Right renal cortex interstitium (tissue), 3 donors: ENCODE measurements around the gene SINHCAF. TPM values are rescaled to one million over a fixed set of nuclear protein-coding genes. Genes with fewer than 3 reads are reported as not detected.

Experiments
- DNase-seq, 3 donors: peaks; one replicate each; pipeline ENCODE4 v3.0.0-alpha.2; 2013; ENCODE audit warnings: low read depth in 3 of 3, low spot score in 2 of 3
- polyA plus RNA-seq, 3 donors: library from polyadenylated mRNA; unstranded; fragments of 120-200 nt; gene quantifications; one replicate each; pipeline ENCODE4 v1.2.1, GENCODE V29; 2013; ENCODE audit not compliant: insufficient read length in 3 of 3

SINHCAF gene
- polyA plus RNA-seq, 3 donors: 255 to 297 (median 295) TPM

DNA sequence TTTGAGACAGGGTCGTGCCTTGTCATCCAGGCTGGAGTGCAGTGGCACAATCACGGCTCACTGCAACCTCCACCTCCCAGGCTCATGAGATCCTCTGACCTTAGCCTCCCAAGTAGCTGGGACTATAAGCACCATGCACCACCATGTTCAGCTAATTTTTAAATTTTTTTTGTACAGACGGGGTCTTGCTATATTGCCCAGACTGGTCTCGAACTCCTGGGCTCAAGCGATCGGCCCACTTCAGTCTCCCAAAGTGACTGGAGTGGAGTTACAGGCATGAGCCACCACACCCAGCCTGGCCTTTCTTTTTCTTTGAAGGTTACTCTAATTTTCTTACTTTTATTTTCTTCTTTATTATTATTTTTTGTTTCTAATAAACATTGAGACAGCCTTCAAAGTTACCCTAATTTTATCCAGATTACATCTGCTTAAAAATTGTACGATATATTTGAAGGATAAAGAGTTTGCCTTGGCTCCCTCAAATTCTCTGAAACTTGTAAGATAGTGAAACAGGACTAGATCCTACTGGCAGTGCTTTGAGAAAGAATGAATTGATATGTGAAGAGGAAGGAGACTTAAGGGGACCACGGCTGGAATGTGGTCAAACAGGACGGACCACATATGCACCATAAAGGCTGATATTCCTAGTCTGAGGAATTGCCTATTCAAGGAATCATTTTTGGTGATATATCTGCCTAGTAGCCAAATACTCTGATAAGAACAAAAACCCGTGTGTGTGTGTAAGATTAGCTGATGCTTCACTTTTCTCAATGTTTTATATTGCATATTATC, 14.1 kb upstream of the SINHCAF start:
- DNase-seq: no peak

DNA sequence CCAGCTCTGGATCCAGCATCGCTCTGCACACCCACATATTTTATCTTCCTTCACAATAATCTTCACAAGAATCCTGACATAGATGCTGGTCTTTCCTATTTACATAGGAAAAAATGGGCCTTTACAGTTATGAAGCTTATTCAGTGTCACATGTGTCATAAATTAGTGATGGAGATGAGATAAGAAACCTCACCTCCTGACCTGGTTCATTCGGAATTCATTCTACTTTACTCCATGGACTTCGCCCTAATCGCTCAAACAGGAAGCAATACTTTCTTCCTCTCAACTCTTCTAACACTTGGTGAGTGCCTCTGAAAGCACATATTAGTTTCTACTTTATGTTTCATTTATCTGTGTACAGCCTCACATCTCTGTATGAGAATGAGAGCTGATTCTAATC, 12.0 kb upstream of the SINHCAF start:
- DNase-seq: no peak

DNA sequence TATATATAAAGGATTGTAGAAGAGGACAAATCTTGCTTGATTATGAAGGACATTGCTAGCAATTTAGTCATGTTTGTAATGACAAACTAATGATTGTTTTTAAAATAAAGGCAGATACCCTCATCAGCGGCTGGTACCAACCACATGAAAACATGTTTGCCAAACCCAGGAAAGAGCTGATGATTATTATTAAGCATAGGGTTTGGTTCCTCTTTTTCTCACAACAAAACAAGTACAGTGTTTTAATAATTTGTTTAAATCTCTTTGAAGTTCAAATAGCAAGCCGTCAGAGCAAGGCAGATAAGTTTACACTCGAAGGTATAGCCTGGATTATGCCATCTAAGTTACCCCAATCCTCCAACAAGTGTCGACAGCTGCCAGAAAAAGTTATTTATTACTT, 5.3 kb upstream of the SINHCAF start:
- no peak for DNase-seq

DNA sequence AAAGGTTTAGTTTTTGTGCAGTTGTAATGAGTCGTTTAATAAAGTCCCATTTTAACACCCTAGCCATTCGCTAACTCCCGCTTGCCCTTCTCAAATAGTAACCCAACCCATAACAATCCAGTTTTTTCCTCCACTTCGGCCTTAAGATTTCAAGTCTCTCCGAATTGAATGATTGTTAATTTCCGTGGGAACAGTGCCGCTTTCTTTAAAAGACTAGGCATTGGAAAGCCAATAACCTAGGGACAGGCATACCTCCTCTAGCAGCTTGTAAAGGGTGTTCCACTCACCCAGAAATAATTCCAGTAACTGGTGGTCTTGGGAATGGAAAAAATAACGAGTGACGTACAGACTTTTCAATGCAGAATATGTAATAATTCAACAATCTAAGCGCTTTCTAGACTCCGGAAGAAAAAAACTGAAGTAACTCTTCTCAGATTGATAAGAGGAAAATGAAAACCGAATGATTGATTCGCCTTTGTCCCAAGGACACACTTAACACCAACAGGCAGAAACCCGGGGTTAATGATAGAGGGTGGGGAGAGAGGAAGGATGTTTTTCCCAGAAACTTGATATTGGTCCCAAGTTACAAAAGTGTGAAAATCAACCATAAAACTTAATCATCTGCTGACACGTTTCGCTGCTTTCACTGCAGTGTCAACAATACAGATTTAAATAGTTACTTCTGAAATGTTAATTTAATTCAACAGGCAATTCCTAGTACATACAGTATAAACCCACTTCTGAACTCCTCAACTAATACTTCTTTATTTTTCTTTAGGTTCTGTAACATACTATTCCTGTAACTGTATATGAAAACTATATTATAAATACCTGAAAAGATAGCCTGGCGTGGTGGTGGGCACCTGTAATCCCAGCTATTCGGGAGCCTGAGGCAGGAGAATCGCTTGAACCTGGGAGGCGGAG, 1.0 kb upstream of the SINHCAF start:
- peak in 2 of 3 donors; percentile 51 to 62 for DNase-seq

DNA sequence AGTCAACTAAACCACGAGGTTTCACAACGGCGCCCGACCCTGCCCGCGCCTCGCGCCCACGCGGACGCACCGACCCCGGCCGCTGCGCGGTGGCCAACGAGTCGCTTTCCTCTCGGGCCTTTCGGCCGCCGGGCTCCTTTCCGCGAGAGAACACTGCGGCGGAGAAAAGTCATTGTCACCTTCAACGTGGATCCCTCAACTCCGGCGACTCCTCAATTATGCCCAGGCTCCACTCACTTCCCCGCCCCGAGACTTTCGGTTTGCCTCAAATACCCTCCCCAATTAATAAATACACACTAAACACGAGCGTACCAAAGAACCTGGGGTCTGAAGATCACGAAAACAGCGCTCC, 450 bp downstream of the SINHCAF start:
- no peak for DNase-seq

DNA sequence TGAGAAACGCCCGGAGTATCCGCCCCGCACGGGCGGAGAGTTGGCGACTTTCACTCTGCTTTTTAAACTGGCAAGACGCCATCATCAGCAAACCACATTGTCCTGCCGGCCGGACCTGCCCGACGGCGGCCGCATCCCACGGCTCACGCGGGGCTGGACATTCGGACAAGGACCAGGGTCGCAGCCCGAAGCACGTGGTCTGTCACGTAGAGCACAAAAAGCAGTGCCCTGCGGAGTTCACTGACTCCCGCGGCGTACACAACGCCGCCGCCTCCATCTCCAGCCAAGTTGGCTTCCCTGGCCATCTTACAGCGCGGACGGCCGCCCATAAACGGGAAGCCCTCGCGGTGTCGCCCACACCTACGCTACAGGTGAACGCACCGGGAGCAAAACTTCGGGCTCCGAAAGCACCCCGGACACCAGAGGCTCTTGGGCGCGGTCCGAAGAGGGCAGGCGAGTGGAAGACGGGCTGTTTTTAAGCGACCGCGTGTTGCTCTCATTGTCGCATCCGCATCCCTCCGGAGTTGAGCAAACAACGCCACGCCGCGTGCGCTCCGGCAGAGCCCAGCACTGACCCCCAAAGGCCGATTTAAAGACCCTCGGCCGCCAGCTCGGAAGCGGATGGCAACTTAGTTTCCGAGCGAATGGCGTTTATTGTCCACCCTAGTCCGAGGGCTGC, 966 bp downstream of the SINHCAF start:
- DNase-seq: peak in 2 of 3 donors; percentile 32 to 48

DNA sequence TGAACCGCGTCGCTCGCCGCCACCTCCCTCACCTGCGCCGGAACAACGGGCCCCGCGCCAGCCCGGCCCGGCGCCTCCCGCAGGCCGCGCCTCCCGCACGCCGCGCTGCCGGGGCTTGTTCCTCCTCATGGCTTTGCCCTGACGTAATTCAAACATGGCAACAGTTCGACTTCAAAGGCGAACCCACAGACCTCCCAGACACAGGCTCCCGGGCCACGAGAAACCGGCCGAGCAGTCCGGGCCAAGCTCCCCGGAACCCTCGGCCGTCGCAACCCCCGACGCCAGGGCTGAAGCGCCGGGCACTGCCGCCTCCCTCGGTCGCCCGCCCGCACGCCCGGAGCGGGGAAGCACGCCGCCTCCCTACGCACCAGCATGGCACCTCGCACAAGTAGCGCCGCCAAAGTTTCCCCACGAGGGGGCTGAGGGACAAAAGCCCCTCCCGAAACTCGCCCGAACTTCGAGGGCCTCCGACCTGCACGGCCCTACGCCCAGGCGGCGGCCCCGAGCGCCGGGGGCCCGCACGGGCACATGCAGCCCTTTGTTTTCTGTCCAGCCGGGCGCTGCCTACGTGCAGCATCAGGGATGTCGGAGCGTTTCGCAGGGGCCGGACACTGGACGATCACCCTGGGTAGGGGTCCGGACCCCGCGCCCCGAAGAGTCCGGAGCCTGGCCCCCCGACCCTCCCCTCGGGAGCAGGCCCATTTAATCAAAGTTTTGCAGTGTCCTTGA, 1.7 kb downstream of the SINHCAF start:
- DNase-seq: peak in 2 of 3 donors; percentile 61 to 74

DNA sequence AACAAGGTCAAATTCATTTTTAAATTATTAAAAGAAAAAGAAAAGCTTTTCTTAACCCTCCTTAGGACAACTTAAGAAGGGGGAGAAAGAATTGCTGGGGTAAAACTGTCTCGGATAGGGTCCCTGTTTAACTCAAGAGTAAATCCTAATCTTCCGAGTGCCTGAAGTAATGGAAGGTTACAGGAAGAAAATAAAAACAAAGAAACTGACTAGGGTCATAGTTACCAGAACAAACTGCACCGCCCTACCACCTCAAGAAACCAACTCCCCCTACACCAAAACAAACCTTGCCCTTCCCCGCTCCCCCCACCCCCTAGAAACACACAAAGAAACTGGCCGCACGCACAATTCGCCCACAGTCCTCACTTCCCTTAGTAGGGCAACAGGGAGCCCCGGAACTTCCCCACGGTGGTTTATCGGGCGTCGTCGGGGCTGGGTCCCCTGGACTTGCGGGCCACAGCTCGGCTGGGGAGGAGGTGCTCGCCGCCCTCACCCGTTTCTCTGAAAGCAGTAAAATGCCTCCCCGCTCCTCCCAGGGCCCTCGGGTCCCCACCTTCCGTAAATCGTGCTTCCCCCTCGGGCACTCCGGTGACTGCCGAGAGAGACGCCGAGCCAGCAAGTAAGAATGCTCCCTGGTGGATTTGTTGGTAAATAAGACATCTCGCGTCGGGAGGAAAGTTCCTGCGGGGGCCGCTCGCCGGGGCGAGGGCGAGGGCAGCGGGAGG, 2.4 kb downstream of the SINHCAF start:
- peak in 1 of 3 donors; percentile 44 for DNase-seq

DNA sequence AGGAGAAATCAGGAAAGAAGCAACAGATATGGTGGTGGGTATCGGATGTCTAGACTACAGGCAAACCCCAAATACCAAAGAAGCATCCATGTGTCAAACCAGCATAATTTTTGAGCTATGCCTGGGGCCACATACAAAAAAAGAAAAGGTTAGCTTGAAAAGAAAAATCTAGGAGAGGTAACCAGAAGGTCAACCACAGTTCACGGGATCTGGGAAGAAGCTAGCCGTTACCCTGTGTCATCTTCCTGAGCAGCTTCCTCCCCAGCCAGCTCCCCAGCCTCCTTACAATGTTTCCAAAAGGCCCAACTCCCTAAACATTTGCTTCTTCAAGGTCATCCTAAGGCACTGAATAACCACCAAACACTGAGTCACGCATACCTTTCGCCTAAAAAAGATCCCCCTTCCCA, 3.1 kb downstream of the SINHCAF start:
- peak in 1 of 3 donors; percentile 39 for DNase-seq

DNA sequence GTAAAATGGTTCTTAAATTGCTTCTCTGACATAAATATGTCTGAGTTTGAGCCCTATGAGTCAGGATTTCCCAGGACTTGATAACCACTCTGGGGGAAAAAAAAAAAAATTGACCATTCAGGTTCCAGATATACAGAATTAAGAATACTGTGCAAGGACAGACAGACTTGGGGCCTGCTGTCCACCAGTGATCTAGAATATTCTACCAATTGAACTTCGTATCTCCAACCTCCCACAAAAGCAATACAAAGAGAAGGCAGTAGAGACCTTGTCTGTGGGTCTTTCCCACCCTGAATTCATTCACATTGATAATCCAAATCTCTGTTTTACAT, 4.1 kb downstream of the SINHCAF start:
- DNase-seq: no peak

DNA sequence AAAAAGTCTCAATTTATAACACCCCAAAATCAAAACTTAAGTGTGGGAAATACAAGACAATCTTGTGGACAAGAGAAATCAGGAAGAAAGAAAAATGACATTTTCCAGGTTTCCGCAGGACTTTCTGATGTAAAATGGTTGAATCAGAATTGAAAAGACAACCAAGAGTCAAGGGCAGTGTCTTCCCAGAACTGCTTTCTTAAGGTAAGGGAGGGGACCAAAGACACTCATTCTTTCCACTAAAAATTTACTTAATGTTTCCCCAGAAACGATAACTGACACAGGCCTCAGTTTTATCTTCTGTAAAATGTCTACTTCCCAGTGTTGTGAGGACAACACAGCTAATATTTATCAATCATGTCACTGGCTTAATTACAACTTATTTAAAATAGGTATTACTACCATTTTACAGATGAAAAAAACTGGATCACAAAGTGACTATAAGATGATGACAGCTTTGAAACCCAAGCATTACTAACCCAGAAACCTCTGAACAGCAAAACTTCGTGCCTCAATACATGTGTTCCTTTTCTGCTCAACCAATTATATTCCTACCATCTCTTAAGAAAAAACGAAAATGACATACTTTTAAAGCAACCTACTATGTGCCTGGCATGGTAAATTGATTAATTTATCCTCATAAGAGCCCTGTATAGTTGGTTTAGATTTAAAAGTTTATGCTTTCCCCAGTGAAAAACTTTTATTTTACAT, 4.6 kb downstream of the SINHCAF start:
- no peak for DNase-seq

DNA sequence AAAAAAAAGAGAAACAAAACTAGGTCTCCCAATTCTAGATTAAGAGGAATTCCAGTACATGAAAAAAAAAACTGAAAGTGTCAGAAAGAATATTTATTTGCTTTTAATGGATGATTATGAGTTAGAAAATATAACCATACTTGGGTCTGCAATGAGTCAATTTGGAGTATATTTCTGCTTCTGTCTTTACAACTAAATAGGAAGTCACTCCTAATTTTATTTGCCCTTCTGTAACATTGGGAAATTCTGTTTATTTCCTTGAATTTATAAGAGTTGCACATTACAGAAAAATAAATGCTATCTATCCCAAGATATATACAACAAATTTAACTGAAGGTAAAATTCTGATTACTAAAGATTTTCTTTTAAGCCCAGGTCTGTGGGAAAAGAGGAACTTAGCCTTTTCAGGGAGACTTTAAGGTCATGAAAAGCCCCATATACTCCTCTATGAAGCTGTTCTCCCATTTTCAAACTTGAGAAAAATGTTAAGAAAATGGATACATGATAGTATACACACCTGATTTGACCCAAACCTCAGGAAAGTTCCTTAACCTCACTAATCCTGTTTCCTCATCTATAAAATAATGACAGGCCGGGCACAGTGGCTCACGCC, 7.2 kb downstream of the SINHCAF start:
- DNase-seq: no peak

DNA sequence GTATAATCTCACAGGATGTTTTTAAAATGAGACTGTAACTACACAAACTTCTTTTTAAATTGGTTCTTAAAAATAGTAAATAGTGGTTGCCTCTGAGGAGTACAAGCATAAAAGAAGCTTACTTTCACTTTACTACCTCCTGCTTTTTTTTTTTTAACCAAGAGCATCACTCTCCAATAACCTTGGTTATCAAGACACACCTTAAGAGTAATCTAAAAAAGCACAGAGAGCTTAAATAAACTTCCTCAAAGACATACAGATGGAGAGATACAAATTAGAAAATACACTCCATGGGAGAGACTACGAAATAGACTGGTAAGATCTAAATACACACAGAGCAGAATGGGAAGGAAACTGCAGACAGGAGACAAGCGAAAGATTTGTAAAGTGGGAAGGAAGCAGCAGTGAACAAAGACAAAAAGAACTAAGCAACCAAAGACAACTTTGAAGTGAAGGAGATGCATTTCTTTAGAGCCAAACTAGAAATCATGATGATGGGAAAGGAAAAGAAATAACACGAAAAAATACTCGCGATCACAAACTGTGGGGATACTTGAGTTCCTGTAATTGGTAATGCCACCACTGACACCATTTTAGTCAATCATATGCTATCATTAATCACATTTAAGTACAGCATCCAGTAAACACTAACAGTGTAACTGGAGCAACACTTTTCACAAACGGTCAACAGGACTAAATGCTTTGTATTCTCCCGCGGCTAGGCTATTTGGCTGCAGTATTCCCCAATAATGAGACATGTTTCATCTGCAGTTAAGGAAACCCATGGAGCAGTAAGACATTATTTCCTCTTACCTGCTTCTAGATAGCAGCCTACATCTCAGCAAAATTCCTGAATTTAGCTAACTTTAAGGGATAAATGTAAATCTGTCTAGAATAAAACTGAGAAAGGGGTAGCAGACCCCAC, 8.2 kb downstream of the SINHCAF start:
- DNase-seq: peak in 1 of 3 donors; percentile 21

DNA sequence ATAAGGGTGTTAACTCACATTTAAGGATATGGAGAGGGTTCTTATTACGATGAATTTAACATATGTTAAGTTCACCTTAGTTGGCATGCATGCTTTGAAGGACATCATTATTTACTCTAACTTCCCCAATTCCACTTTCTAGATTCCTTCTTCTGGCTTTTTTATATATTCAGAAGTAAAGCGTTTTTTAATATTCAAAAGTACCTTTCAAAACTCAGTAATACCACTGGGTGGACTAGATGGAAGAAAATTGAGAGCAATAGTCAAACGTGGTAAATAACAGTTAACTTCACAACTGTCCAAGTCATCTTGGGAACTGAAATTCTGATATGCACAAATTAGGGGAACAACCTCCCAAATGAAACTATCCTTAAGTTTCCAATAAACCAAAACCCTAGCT, 9.1 kb downstream of the SINHCAF start:
- no peak for DNase-seq

DNA sequence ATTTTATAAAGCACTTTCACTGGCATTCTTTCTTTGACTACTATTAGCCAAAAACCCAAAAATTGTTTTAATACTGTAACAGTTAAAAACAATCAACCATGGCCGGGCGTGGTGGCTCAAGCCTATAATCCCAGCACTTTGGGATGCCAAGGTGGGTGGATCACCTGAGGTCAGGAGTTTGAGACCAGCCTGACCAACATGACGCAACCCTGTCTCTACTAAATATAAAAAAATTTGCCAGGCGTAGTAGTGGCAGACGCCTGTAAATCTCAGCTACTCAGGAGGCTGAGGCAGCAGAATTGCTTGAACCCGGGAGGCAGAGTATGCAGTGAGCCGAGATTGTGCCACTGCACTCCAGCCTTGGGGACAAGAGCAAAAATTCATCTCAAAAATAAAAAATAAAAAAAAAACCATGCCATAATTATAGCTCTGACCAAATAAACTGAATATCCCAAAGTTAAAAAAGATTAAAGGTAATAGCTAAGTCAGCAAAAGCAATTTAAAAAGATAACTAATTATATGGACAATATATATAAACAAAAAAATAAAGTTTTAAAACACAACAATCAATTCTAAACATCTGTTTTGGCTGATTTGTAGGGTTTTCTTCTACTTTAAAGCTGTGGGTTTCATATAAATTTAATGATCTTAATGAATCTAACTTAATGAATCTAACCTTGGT, 10.0 kb downstream of the SINHCAF start:
- no peak for DNase-seq

DNA sequence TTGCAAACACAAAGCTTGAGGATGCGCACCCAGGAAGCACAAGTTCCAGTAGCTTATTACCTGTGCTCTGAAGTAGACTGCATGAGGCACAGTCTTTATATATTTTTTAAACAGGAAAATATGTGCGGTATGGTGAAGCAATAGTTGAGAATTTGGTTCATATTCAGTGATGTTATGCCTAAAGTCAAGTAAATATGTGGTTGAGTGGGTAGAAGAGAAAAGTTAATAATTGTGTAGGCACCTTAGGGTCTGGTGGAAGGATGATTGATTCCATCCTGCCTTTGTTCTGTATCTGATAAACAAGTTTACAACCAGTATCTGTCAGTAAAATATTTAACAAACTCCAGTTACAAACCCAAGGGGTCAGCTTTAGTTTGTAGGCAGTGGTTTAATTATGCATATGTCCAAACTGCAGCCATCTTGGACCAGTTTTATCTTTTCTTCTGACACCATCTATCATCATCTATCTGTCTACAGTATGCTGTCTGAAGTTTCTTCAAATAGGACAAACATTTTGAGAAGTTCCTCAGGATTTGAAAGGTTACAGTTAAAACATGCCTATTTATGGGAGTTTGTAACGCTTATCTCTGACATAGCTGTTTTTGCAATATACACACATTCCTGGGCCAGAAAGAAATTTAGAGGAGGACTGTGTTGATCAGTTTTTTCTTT, 10.8 kb downstream of the SINHCAF start:
- no peak for DNase-seq

DNA sequence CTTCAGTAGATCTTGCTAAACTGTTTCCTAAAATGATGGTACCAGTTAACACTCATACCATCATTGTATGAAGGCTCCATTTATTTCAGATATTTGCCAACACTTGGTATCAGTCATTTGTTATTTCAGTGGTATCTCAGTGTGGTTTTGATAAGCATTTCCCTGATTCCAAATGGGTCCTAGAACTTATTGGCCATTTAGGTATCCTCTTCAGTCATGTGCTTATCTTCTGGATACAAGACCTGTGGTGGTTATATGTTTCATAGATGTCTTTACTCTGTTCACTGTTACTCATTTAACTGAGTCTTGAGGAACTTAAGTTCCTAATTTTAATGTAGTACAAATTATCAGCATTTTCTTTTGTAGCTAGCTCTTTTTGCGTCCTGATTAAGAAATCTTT, 13.5 kb downstream of the SINHCAF start:
- DNase-seq: no peak
